IMR-90 (cell line): ENCODE measurements around the gene KIF1A. TPM values are rescaled to one million over a fixed set of nuclear protein-coding genes. Genes with fewer than 3 reads are reported as not detected.

Source experiments
- ATAC-seq: fragments of 200-7000 bp; cut with Tn5 transposase; 2 replicates; pipeline ENCODE4 v1.9.1; 2020; ENCODE audit warnings: low read depth, mild to moderate bottlenecking, moderate library complexity
- BruUV-seq: library from RNA; stranded (reverse); fragments of 400-500 nt; replicated peaks from 2 replicates; lab custom pipeline; 2021; lab: Mats Ljungman, UMichigan
- CTCF ChIA-PET: fragments of 300-600 bp; formaldehyde crosslinking; extraction: SDS; loops from one replicate; lab custom pipeline; 2021; ENCODE audit warnings: antibody characterized with exemption; lab: Yijun Ruan, JAX
- POLR2A ChIA-PET: fragments of 300-600 bp; sonication (Branson Sonifier 250); formaldehyde crosslinking; loops from one replicate; lab custom pipeline; 2022; ENCODE audit warnings: antibody characterized with exemption; ENCODE audit not compliant: unreplicated experiment; lab: Charles Lee
- DNase-seq: peaks from one replicate; pipeline ENCODE4 v3.0.0; 2013
- H2AFZ ChIP-seq: replicated peaks from 2 replicates; pipeline ENCODE3; 2013; ENCODE audit warnings: low read length, mild to moderate bottlenecking; ENCODE audit not compliant: poor library complexity
- H2AK5ac ChIP-seq: 2 replicates; pipeline ENCODE4 v1.6.1; 2013; ENCODE audit warnings: low read depth, low read length, inconsistent platforms
- H2AK9ac ChIP-seq: replicated peaks from 2 replicates; pipeline ENCODE3; 2013; ENCODE audit warnings: mild to moderate bottlenecking, low read depth, low read length, moderate library complexity; ENCODE audit not compliant: poor library complexity
- H2BK120ac ChIP-seq: 2 replicates; pipeline ENCODE4 v1.6.1; 2013; ENCODE audit warnings: low read depth, low read length, inconsistent platforms
- H2BK15ac ChIP-seq: 3 replicates; pipeline ENCODE4 v1.6.1; 2013; ENCODE audit warnings: low read depth, low read length, inconsistent platforms
- H2BK20ac ChIP-seq: 2 replicates; pipeline ENCODE4 v1.6.1; 2013; ENCODE audit warnings: low read depth, mild to moderate bottlenecking, inconsistent platforms, low read length, moderate library complexity
- H2BK5ac ChIP-seq: 2 replicates; pipeline ENCODE4 v1.6.1; 2013; ENCODE audit warnings: mild to moderate bottlenecking, low read depth, low read length, inconsistent platforms; ENCODE audit not compliant: poor library complexity, severe bottlenecking
- H3K14ac ChIP-seq: replicated peaks from 2 replicates; pipeline ENCODE4 v1.6.1; 2013; ENCODE audit warnings: low read depth, low read length, inconsistent platforms
- H3K18ac ChIP-seq: 2 replicates; pipeline ENCODE4 v1.6.1; 2013; ENCODE audit warnings: low read depth, low read length, control low read depth
- H3K23ac ChIP-seq: 2 replicates; pipeline ENCODE4 v1.6.1; 2013; ENCODE audit warnings: low read depth, low read length, inconsistent platforms
- H3K27ac ChIP-seq: 2 replicates; pipeline ENCODE4 v1.5.1; 2013; ENCODE audit warnings: mild to moderate bottlenecking, control low read depth, low read length; ENCODE audit not compliant: insufficient read depth
- H3K27me3 ChIP-seq: 2 replicates; pipeline ENCODE4 v1.6.1; 2013; ENCODE audit warnings: low read length; ENCODE audit not compliant: control insufficient read depth, insufficient read depth
- H3K36me3 ChIP-seq: 2 replicates; pipeline ENCODE4 v1.6.1; 2013; ENCODE audit warnings: low read length, mixed read lengths; ENCODE audit not compliant: control insufficient read depth, insufficient read depth
- H3K4ac ChIP-seq: 2 replicates; pipeline ENCODE4 v1.6.1; 2013; ENCODE audit warnings: low read depth, low read length, inconsistent platforms
- H3K4me1 ChIP-seq: 2 replicates; pipeline ENCODE4 v1.6.1; 2013; ENCODE audit warnings: low read length, mixed read lengths; ENCODE audit not compliant: control insufficient read depth, insufficient read depth
- H3K4me2 ChIP-seq: 2 replicates; pipeline ENCODE4 v1.6.1; 2013; ENCODE audit warnings: low read depth, mild to moderate bottlenecking, control low read depth, low read length, moderate library complexity
- H3K4me3 ChIP-seq: 2 replicates; pipeline ENCODE4 v1.5.1; 2013; ENCODE audit warnings: low read depth, mild to moderate bottlenecking, control low read depth, low read length, moderate library complexity; ENCODE audit not compliant: insufficient read depth
- H3K56ac ChIP-seq: 2 replicates; pipeline ENCODE4 v1.6.1; 2013; ENCODE audit warnings: low read length, inconsistent platforms; ENCODE audit not compliant: insufficient read depth; ENCODE audit errors: extremely low read depth
- H3K79me1 ChIP-seq, 2 experiments: 2 replicates each; pipeline ENCODE4 v1.6.1; 2013; ENCODE audit warnings: low read length in 2 of 2, inconsistent platforms in 1 of 2, low read depth in 1 of 2
- H3K9ac ChIP-seq: 2 replicates; pipeline ENCODE4 v1.6.1; 2013; ENCODE audit warnings: low read depth, low read length, control low read depth
- H3K9me1 ChIP-seq: 2 replicates; pipeline ENCODE4 v1.6.1; 2013; ENCODE audit warnings: low read length, inconsistent platforms; ENCODE audit not compliant: insufficient read depth
- H3K9me3 ChIP-seq: 2 replicates; pipeline ENCODE4 v1.6.1; 2013; ENCODE audit warnings: low read length; ENCODE audit not compliant: control insufficient read depth, insufficient read depth
- H4K20me1 ChIP-seq: 2 replicates; pipeline ENCODE4 v1.6.1; 2013; ENCODE audit warnings: low read length, inconsistent platforms; ENCODE audit not compliant: insufficient read depth
- H4K5ac ChIP-seq: 2 replicates; pipeline ENCODE4 v1.6.1; 2013; ENCODE audit warnings: mild to moderate bottlenecking, low read depth, low read length, control low read depth
- H4K8ac ChIP-seq, 2 experiments: 2 replicates each; pipeline ENCODE4 v1.6.1; 2013; ENCODE audit warnings: low read depth in 2 of 2, low read length in 2 of 2, control low read depth in 1 of 2, inconsistent platforms in 1 of 2
- H4K91ac ChIP-seq: 2 replicates; pipeline ENCODE4 v1.6.1; 2013; ENCODE audit warnings: low read depth, low read length, inconsistent platforms; ENCODE audit not compliant: insufficient read depth
- BHLHE40 ChIP-seq: fragments of 150-350 bp; IDR thresholded peaks from 2 replicates; pipeline ENCODE4 v1.6.1; 2016; ENCODE audit warnings: mild to moderate bottlenecking, low read depth, low read length
- SMC3 ChIP-seq: fragments of 150-350 bp; IDR thresholded peaks from 2 replicates; pipeline ENCODE4 v1.6.1; 2016; ENCODE audit warnings: low read depth, mild to moderate bottlenecking, antibody characterized with exemption, low read length, moderate library complexity
- WGBS, 2 experiments: methylation state at CpG; one replicate each; pipeline versions ENCODE4 v1.1.5 to v1.1.7; 2013; ENCODE audit warnings: missing lambda C conversion rate in 2 of 2; ENCODE audit not compliant: insufficient read length in 1 of 2; ENCODE audit errors: extremely low coverage in 2 of 2; 5-methylcytosine and 5-hydroxymethylcytosine counted together
- dilution Hi-C: fragments of 300-500 bp; cut with HindIII; formaldehyde crosslinking; loops from one replicate; pipeline ENCODE4 v1.14.3; 2018; ENCODE audit warnings: low sequenced_read_pairs; ENCODE audit not compliant: unreplicated experiment
- in situ Hi-C: fragments of 300-500 bp; cut with MboI; formaldehyde crosslinking; loops from 3 replicates; pipeline ENCODE4 v1.14.3; 2019; ENCODE audit warnings: low sequenced_read_pairs, inconsistent platforms, mixed read lengths
- intact Hi-C: fragments of 100-400 bp; cut with micrococcal nuclease; formaldehyde crosslinking; loops from 2 replicates; pipeline ENCODE4 v1.10.0; 2022
- polyA plus RNA-seq, 3 experiments: library from polyadenylated mRNA; depleted of rRNA; stranded (reverse); fragments of >200 nt; gene quantifications; 2 replicates each; pipeline ENCODE4 v1.2.3, GENCODE V29; 2012; ENCODE audit warnings: low replicate concordance in 1 of 3
- total RNA-seq: library from RNA; depleted of rRNA; stranded (reverse); fragments of >200 nt; gene quantifications from 2 replicates; pipeline ENCODE4 v1.2.3, GENCODE V29; 2012

The KIF1A gene
- total and polyA plus RNA-seq, 2 of the 4 experiments (the other 2 are of a cell fraction): under 0.01 TPM; not detected in 1

DNA sequence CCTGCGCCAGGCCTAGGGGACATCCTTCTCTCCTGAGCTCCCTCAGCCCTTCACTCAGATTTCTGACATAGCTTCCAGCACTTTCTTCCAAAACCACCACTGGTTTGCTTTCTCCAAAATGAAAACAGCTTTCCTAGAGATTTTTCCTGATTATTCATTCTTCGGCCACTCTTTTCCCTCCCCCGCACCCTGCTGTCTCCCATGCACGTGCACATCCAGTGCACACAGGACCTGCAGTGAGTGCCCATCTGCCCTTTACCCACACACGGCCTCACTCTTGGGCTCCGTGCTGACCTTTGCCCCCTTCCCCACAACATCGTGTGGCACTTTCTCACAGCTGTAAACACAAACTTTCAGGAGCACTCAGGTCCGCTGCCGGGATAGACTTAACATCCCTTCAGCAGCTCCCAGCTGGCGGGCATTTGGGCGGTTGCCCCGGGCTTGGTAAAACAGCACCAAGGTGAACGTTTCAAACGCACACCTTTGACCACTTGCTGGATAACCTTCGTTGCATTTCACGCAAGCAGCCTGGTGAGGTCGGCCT, 25.8 kb downstream of the KIF1A start:
- Histone ChIP-seq H3K4me2 (no peak overlapping the region), H3K4me3 (no peak overlapping the region), H3K14ac (no peak overlapping the region), H3K4ac (no peak overlapping the region), H3K56ac (no peak overlapping the region), H3K79me1 (no peaks in the 10 kb centered on the region), H3K18ac (no peak overlapping the region), H4K5ac (no peak overlapping the region), H4K8ac (no peak overlapping the region), H3K9ac (no peak overlapping the region), H2AFZ (no peak overlapping the region), H2AK9ac (no peak overlapping the region), H2BK5ac (no peak overlapping the region), H4K91ac (no peak overlapping the region), H2AK5ac (no peak overlapping the region), H2BK15ac (no peak overlapping the region), H3K23ac (no peak overlapping the region), H2BK120ac (no peak overlapping the region), H3K9me1 (no peaks in the 10 kb centered on the region), H4K20me1 (no peaks in the 10 kb centered on the region), H2BK20ac (no peak overlapping the region), H3K27ac (no peak overlapping the region), H3K36me3 (no peaks in the 10 kb centered on the region), H3K9me3 (no peaks in the 10 kb centered on the region), H3K4me1 (no peaks in the 10 kb centered on the region), H3K27me3 (peaks cover 54% of the 10 kb centered on the region)
- peak; percentile 51; the same call in 1 of the 2 replicates for TF ChIP-seq BHLHE40
- no peak for TF ChIP-seq SMC3
- WGBS, 2 experiments: 56% methylated on average over 16 of the region's 17 CpGs; no CpG with 5 or more reads in 1 of the 2 experiments
- ChIA-PET CTCF (no interaction called here), POLR2A (no interaction called here)
- in situ Hi-C loops (no loop called here), dilution Hi-C loops (no loop called here), intact Hi-C loops (no loop called here)
- BruUV-seq: no TSS peak
- DNase-seq (no peak), ATAC-seq (no peak)
